ENCODE data around the gene RALGAPB.
"Not testable (repeated sequence)": the region's sequence is repeated elsewhere in the genome, so short reads cannot be mapped to it uniquely, and the experiment has no call there.

GRCh38 chr20:38594281-38594680 lies 121.6 kb downstream of the RALGAPB start:
- TF ChIP-seq RCOR1 (IDR thresholded peaks at IDR 0.05; ENCODE audit: low read depth, low read length); CHD2 (IDR thresholded peaks at IDR 0.05; ENCODE audit: low read length, partially characterized antibody): not testable (repeated sequence)
- TF ChIP-seq, protein P1, sequence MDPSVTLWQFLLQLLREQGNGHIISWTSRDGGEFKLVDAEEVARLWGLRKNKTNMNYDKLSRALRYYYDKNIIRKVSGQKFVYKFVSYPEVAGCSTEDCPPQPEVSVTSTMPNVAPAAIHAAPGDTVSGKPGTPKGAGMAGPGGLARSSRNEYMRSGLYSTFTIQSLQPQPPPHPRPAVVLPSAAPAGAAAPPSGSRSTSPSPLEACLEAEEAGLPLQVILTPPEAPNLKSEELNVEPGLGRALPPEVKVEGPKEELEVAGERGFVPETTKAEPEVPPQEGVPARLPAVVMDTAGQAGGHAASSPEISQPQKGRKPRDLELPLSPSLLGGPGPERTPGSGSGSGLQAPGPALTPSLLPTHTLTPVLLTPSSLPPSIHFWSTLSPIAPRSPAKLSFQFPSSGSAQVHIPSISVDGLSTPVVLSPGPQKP (IDR thresholded peaks at IDR 0.05; ENCODE audit: low read depth, low read length), result not testable (repeated sequence)

Measured in A549 (cell line).